SK-N-SH (cell line): ENCODE measurements around the gene ADRA2B. TPM values are rescaled to one million over a fixed set of nuclear protein-coding genes. Genes with fewer than 3 reads are reported as not detected.

ENCODE experiments used
- CTCF ChIA-PET: fragments of 300-600, 350-600 bp; formaldehyde crosslinking; extraction: SDS; loops from one replicate; lab custom pipeline; 2021; lab: Yijun Ruan, JAX
- POLR2A ChIA-PET: fragments of 350-600 bp; sonication (Branson Sonifier 250); formaldehyde crosslinking; extraction: SDS; loops from one replicate; lab custom pipeline; 2020; ENCODE audit warnings: antibody characterized with exemption, inconsistent platforms; lab: Yijun Ruan, JAX
- DNase-seq: peaks from one replicate; pipeline ENCODE4 v3.0.0; 2012
- H2AFZ ChIP-seq: fragments of 200-600 bp; sonication (generic); 2 replicates; pipeline ENCODE4 v1.8.1; 2016; ENCODE audit warnings: antibody characterized with exemption, mild to moderate bottlenecking, low read depth
- H3F3A ChIP-seq: fragments of 200-600 bp; sonication (generic); replicated peaks from 2 replicates; pipeline ENCODE3; 2016; ENCODE audit warnings: antibody characterized with exemption, mild to moderate bottlenecking; ENCODE audit not compliant: insufficient read depth
- H3K27ac ChIP-seq, 2 experiments: fragments of 200-500 bp in 1 of 2; fragments of 200-600 bp in 1 of 2; sonication (Bioruptor generic) in 1 of 2; sonication (generic), shearing (Covaris generic) in 1 of 2; 2 replicates each; pipeline versions ENCODE4 v1.5.1 to v1.6.1; 2014 to 2016; ENCODE audit warnings: low read depth in 2 of 2, inconsistent platforms in 1 of 2, low read length in 1 of 2, mild to moderate bottlenecking in 1 of 2, mixed read lengths in 1 of 2
- H3K27me3 ChIP-seq: fragments of 200-600 bp; sonication (generic), shearing (Covaris generic); 2 replicates; pipeline ENCODE4 v1.6.1; 2016; ENCODE audit warnings: mixed run types; ENCODE audit not compliant: insufficient read depth
- H3K36me3 ChIP-seq, 2 experiments: fragments of 200-500 bp in 1 of 2; fragments of 200-600 bp in 1 of 2; sonication (Bioruptor generic) in 1 of 2; sonication (generic) in 1 of 2; replicated peaks in 1 of 2; 2 replicates each; pipeline versions ENCODE3 to v1.5.1; 2014 to 2016; ENCODE audit warnings: low read length in 1 of 2, mild to moderate bottlenecking in 1 of 2; ENCODE audit not compliant: insufficient read depth in 2 of 2, control insufficient read depth in 1 of 2
- H3K4me1 ChIP-seq, 2 experiments: fragments of 200-500 bp in 1 of 2; fragments of 200-600 bp in 1 of 2; sonication (Bioruptor generic) in 1 of 2; sonication (generic), shearing (Covaris generic) in 1 of 2; 2 replicates each; pipeline versions ENCODE4 v1.5.1 to v1.6.1; 2014 to 2016; ENCODE audit warnings: low read depth in 1 of 2, low read length in 1 of 2, mixed run types in 1 of 2; ENCODE audit not compliant: insufficient read depth in 2 of 2, control insufficient read depth in 1 of 2
- H3K4me2 ChIP-seq: fragments of 200-600 bp; sonication (generic), shearing (Covaris generic); 2 replicates; pipeline ENCODE4 v1.6.1; 2017; ENCODE audit warnings: mixed run types
- H3K4me3 ChIP-seq, 2 experiments: fragments of 200-500 bp in 1 of 2; fragments of 200-600 bp in 1 of 2; sonication (Bioruptor generic) in 1 of 2; sonication (generic), shearing (Covaris generic) in 1 of 2; 2 replicates each; pipeline versions ENCODE4 v1.5.1 to v1.8.1; 2014 to 2016; ENCODE audit warnings: low read depth in 2 of 2, inconsistent platforms in 1 of 2, low read length in 1 of 2, mild to moderate bottlenecking in 1 of 2, mixed read lengths in 1 of 2, moderate library complexity in 1 of 2
- H3K79me2 ChIP-seq: fragments of 200-600 bp; sonication (generic); 2 replicates; pipeline ENCODE4 v1.8.1; 2017; ENCODE audit warnings: mild to moderate bottlenecking; ENCODE audit not compliant: insufficient read depth
- H3K9ac ChIP-seq: fragments of 200-600 bp; sonication (generic); 2 replicates; pipeline ENCODE4 v1.6.1; 2017; ENCODE audit warnings: mixed run types
- H3K9me2 ChIP-seq: fragments of 200-600 bp; sonication (generic); 2 replicates; pipeline ENCODE4 v1.6.1; 2017; ENCODE audit warnings: mixed run types
- H3K9me3 ChIP-seq: fragments of 200-600 bp; sonication (generic); 2 replicates; pipeline ENCODE4 v1.6.1; 2017; ENCODE audit warnings: mixed run types, mild to moderate bottlenecking, moderate library complexity
- H4K20me1 ChIP-seq: fragments of 200-600 bp; sonication (generic); 2 replicates; pipeline ENCODE4 v1.6.1; 2017; ENCODE audit warnings: mild to moderate bottlenecking, mixed run types; ENCODE audit not compliant: insufficient read depth
- CHD2 ChIP-seq: fragments of 150-350 bp; IDR thresholded peaks from 2 replicates; pipeline ENCODE4 v1.6.1; 2018; ENCODE audit warnings: low read length; ENCODE audit not compliant: partially characterized antibody
- ELF1 ChIP-seq: IDR thresholded peaks from 2 replicates; pipeline ENCODE4 v1.4.0; 2012
- EP300 ChIP-seq, 2 experiments: IDR thresholded peaks; 2 replicates each; pipeline versions ENCODE4 v1.4.0 to v1.6.1; 2012; ENCODE audit warnings: borderline replicate concordance in 1 of 2, low read depth in 1 of 2, low read length in 1 of 2
- FOXM1 ChIP-seq: IDR thresholded peaks from 2 replicates; pipeline ENCODE4 v1.4.0; 2012; ENCODE audit warnings: low read depth, mild to moderate bottlenecking
- GATA2 ChIP-seq: sonication (generic); formaldehyde crosslinking; IDR thresholded peaks from 2 replicates; pipeline ENCODE4 v1.5.0; 2020; ENCODE audit warnings: mild to moderate bottlenecking, missing genetic modification reagents
- JUND ChIP-seq: IDR thresholded peaks from 2 replicates; pipeline ENCODE4 v1.4.0; 2012
- MXI1 ChIP-seq: IDR thresholded peaks from 2 replicates; pipeline ENCODE4 v1.6.1; 2012; ENCODE audit warnings: mild to moderate bottlenecking, low read depth, low read length, improper control_type of control experiment
- NRF1 ChIP-seq: IDR thresholded peaks from 2 replicates; pipeline ENCODE4 v1.6.1; 2012; ENCODE audit warnings: low read depth, mild to moderate bottlenecking, low read length
- POLR2AphosphoS5 ChIP-seq: IDR thresholded peaks from 2 replicates; pipeline ENCODE4 v1.6.1; 2012; ENCODE audit warnings: low read depth, low read length
- RAD21 ChIP-seq: IDR thresholded peaks from 2 replicates; pipeline ENCODE4 v1.6.1; 2012; ENCODE audit warnings: mild to moderate bottlenecking, low read length
- RCOR1 ChIP-seq: fragments of 150-350 bp; IDR thresholded peaks from 2 replicates; pipeline ENCODE4 v1.6.1; 2017; ENCODE audit warnings: antibody characterized with exemption, low read length
- REST ChIP-seq: IDR thresholded peaks from 2 replicates; pipeline ENCODE4 v1.6.1; 2012; ENCODE audit warnings: mild to moderate bottlenecking, low read depth, low read length, moderate library complexity
- RXRA ChIP-seq: IDR thresholded peaks from 2 replicates; pipeline ENCODE4 v1.4.0; 2012; ENCODE audit warnings: low read depth, mild to moderate bottlenecking, borderline replicate concordance
- SIN3A ChIP-seq: IDR thresholded peaks from 2 replicates; pipeline ENCODE4 v1.6.1; 2012; ENCODE audit warnings: low read depth, mild to moderate bottlenecking, low read length, moderate library complexity, borderline replicate concordance
- TAF1 ChIP-seq: IDR thresholded peaks from 2 replicates; pipeline ENCODE4 v1.6.1; 2012; ENCODE audit warnings: low read depth, mild to moderate bottlenecking, low read length, moderate library complexity, borderline replicate concordance
- TEAD4 ChIP-seq: IDR thresholded peaks from 2 replicates; pipeline ENCODE4 v1.4.0; 2012; ENCODE audit warnings: mild to moderate bottlenecking, borderline replicate concordance; ENCODE audit not compliant: insufficient read depth
- USF1 ChIP-seq: IDR thresholded peaks from 2 replicates; pipeline ENCODE4 v1.4.0; 2012; ENCODE audit warnings: low read depth, borderline replicate concordance
- USF2 ChIP-seq: fragments of 150-350 bp; IDR thresholded peaks from 2 replicates; pipeline ENCODE4 v1.6.1; 2017; ENCODE audit warnings: antibody characterized with exemption, low read length, low read depth, borderline replicate concordance
- ZBTB33 ChIP-seq: IDR thresholded peaks from 2 replicates; pipeline ENCODE4 v1.4.0; 2012; ENCODE audit warnings: low read depth, borderline replicate concordance
- WGBS: methylation state at CpG from one replicate; pipeline ENCODE4 v1.1.6; 2017; ENCODE audit warnings: low lambda C conversion rate; 5-methylcytosine and 5-hydroxymethylcytosine counted together
- polyA plus RNA-seq, 3 experiments: library from polyadenylated mRNA; depleted of rRNA; stranded (reverse); fragments of >200 nt; gene quantifications; 2 replicates each; pipeline ENCODE4 v1.2.3, GENCODE V29; 2012
- TF ChIP-seq, protein P1 (sequence below): fragments of 150-350 bp; IDR thresholded peaks from 2 replicates; pipeline ENCODE4 v1.6.1; 2016; ENCODE audit warnings: mild to moderate bottlenecking, low read depth, low read length

Gene ADRA2B
- polyA plus RNA-seq, 1 of the 3 experiments (the other 2 are of a cell fraction), result not detected

DNA sequence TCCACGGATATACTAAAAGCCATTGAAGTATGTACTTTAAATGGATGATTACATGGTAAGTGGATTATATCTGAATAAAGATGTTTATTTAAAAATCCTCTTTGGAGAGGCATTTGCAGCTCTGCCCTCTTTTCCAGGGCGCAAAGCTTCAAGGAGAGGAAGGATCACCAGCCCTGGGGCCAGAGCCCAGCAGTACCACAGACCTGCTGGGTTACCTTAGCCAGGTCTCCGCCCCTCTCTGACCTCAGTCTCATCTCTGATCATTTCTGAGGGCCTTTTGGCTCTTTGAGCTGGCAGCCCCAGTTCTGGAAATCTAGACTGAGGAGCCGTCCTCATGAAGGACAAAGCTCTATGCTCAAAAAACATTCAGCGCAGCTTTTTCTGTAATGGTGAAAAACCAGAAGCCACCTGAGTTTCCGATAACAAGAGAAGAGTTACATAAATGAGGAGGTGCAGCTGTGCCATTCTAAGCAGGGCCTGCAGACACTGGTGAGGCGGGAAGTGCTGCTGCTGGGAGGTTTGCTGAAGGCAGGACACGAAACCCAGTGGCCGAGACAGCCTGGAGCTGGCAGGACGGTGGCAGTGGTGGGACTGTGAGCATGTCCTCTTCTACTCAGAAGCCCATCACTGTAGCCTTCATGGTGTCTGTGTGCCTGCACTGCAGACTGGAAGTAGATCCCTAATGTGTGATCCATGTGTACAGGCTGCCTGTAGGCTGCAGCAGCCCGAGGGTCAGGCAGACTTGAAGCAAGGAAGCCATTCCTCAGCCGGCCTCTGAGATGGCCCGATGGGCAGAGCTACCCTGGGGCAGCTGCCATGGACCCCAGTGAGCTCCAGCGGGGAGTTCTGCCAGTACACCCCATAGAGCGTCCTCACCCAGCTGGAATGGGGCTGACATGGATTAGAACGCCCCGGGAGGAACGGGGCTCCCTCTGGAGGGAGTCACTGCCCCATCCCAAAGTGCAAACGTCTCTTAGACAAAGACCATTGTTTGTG lies 27.7 kb downstream of the ADRA2B start:
- Histone ChIP-seq H2AFZ (no peak overlapping the region), H3K79me2 (no peaks in the 10 kb centered on the region), H3K4me3 (no peak overlapping the region), H4K20me1 (no peaks in the 10 kb centered on the region), H3F3A (no peaks in the 10 kb centered on the region), H3K4me2 (no peak overlapping the region), H3K9me3 (no peaks in the 10 kb centered on the region), H3K36me3 (no peaks in the 10 kb centered on the region), H3K27me3 (no peaks in the 10 kb centered on the region), H3K4me1 (peaks cover 0 to 50% of the 10 kb centered on the region in 2 experiments; a peak in 1 of 4 replicates)
- POLR2A ChIA-PET, result no interaction called here
- 62% methylated on average over 10 of the region's 19 CpGs for WGBS
- no peak for DNase-seq
- TF ChIP-seq, protein P1, sequence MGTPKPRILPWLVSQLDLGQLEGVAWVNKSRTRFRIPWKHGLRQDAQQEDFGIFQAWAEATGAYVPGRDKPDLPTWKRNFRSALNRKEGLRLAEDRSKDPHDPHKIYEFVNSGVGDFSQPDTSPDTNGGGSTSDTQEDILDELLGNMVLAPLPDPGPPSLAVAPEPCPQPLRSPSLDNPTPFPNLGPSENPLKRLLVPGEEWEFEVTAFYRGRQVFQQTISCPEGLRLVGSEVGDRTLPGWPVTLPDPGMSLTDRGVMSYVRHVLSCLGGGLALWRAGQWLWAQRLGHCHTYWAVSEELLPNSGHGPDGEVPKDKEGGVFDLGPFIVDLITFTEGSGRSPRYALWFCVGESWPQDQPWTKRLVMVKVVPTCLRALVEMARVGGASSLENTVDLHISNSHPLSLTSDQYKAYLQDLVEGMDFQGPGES, result no peak
- TF ChIP-seq RAD21 (no peak), NRF1 (no peak), POLR2AphosphoS5 (no peak), RCOR1 (no peak), CHD2 (no peak), FOXM1 (no peak), REST (no peak), USF2 (no peak), ELF1 (no peak), GATA2 (no peak), TAF1 (no peak), JUND (no peak), RXRA (no peak), SIN3A (no peak), EP300 (IDR thresholded peaks at IDR 0.05; ENCODE audit: borderline replicate concordance in 1 of 2, low read depth in 1 of 2, low read length in 1 of 2) (no peak), TEAD4 (no peak), ZBTB33 (no peak), USF1 (no peak), MXI1 (no peak)
- TF ChIP-seq, all 33 proteins: peak for 0
- H3K27ac ChIP-seq, result no peak overlapping the region
- H3K9ac ChIP-seq, result no peak overlapping the region
- no peaks in the 10 kb centered on the region for H3K9me2 ChIP-seq
- CTCF ChIA-PET, result interaction anchor here (0.9 to 1.9 kb wide), 5 partner anchors 10 to 86 kb away, joined by 3 to 13 read pairs (median 6); partner anchors contain the start of gene ADRA2B
